SH-SY5Y (cell line): ENCODE measurements around the gene PPP2R2D.

Source experiments
- GATA2 ChIP-seq: IDR thresholded peaks from 2 replicates; pipeline ENCODE4 v1.6.1; 2011; ENCODE audit warnings: mild to moderate bottlenecking, low read depth, low read length
- GATA3 ChIP-seq: IDR thresholded peaks from 2 replicates; pipeline ENCODE4 v1.6.1; 2011; ENCODE audit warnings: low read depth, mild to moderate bottlenecking, low read length, moderate library complexity

- TF ChIP-seq GATA3 (no peak), GATA2 (no peak)
Measured at GRCh38 chr10:131854579-131855335, 46.1 kb upstream of the PPP2R2D start.
